Natural killer cell treated with Interleukin-12 subunit alpha and Interleukin-12 subunit beta and Interleukin-15 and Interleukin-18, amount 100 ng/mL, for 72 hours (primary cell): ENCODE results near the gene TOR4A. TPM values are rescaled to one million over a fixed set of nuclear protein-coding genes. Genes with fewer than 3 reads are reported as not detected.
"Not testable (repeated sequence)": the region's sequence is repeated elsewhere in the genome, so short reads cannot be mapped to it uniquely, and the experiment has no call there.

Experiments used
- ATAC-seq, 2 donors: fragments of 150-1000 bp; cut with Tn5 transposase in 1 of 2; sonication (Bioruptor Pico), chemical (Tn5 transposase) in 1 of 2; 2 replicates each; pipeline ENCODE4 v1.10.0; 2021
- DNase-seq: peaks from one replicate; pipeline ENCODE4 v3.0.0; 2022; ENCODE audit warnings: low spot score
- H3K27ac Mint-ChIP-seq, 2 donors: 1 replicate in 1 of 2; 2 replicates in 1 of 2; pipeline ENCODE4 v1.8.0; 2022; ENCODE audit warnings: mixed read lengths in 2 of 2, mild to moderate bottlenecking in 1 of 2, moderate library complexity in 1 of 2
- H3K27me3 Mint-ChIP-seq, 2 donors: 1 replicate in 1 of 2; 2 replicates in 1 of 2; pipeline ENCODE4 v1.8.0; 2022; ENCODE audit warnings: mixed read lengths in 2 of 2
- H3K36me3 Mint-ChIP-seq: one replicate; pipeline ENCODE4 v1.8.0; 2022; ENCODE audit warnings: mixed read lengths
- H3K4me1 Mint-ChIP-seq, 2 donors: 1 replicate in 1 of 2; 2 replicates in 1 of 2; pipeline ENCODE4 v1.8.0; 2022; ENCODE audit warnings: low read depth in 2 of 2, mixed read lengths in 2 of 2, mild to moderate bottlenecking in 1 of 2
- H3K4me3 Mint-ChIP-seq: one replicate; pipeline ENCODE4 v1.8.0; 2022; ENCODE audit warnings: mixed read lengths
- H3K9me3 Mint-ChIP-seq: 2 replicates; pipeline ENCODE4 v1.8.0; 2022; ENCODE audit warnings: mixed read lengths
- total RNA-seq, 2 donors: library from RNA; stranded (reverse); gene quantifications; one replicate each; pipeline ENCODE4 v1.2.3, GENCODE V29; 2022

The TOR4A gene
- total RNA-seq, 2 donors from 2014 or later: 31.1 to 38.4 TPM

DNA sequence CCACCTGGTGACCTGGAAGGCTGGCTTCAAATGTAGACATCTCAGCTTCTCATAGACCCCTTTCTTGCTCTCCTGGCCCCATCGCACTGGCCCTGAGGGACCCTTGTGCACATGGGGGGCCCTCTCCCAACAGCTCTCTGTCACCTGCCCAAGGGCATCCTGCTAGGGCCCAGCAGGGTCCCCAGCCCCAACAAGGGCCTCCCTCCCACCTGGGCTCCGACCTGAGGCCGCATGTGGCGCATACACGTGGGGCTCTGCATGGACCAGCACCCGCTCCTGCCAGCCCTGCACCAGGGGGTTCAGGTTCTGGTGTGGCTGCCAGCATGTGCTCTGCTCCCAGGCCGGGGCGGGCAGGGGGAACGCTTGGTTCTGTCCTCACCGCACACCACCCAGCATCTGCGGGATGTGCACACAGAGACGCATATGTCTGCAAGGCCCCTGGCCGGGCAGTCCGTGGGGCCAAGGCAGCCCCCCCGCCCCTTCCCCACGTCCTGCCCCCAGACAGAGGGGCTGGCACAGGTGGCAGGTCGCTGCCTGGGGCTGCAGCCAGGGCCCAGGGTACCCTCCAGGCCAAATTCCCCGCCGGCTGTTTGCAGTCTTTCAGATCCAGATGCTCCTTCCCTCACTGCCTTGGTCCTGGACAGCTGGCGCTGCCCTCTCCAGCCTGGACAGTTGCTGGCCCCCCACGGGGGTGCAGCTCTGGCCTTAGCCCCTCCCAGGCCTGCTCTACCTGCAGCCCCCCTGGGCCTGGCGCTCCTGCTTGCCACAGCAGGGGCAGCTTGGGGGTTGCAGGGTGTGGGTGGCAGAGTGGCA, 42.4 kb downstream of the TOR4A start:
- no peak for ATAC-seq
- no peaks in the 10 kb centered on the region for H3K9me3 Mint-ChIP-seq
- H3K27ac Mint-ChIP-seq: peak overlapping the region; percentile 14 to 50
- H3K4me1 Mint-ChIP-seq: peaks cover 0 to 7% of the 10 kb centered on the region in 2 donors
- no peak overlapping the region for H3K4me3 Mint-ChIP-seq
- no peaks in the 10 kb centered on the region for H3K27me3 Mint-ChIP-seq
- DNase-seq: no peak
- H3K36me3 Mint-ChIP-seq: no peaks in the 10 kb centered on the region

DNA sequence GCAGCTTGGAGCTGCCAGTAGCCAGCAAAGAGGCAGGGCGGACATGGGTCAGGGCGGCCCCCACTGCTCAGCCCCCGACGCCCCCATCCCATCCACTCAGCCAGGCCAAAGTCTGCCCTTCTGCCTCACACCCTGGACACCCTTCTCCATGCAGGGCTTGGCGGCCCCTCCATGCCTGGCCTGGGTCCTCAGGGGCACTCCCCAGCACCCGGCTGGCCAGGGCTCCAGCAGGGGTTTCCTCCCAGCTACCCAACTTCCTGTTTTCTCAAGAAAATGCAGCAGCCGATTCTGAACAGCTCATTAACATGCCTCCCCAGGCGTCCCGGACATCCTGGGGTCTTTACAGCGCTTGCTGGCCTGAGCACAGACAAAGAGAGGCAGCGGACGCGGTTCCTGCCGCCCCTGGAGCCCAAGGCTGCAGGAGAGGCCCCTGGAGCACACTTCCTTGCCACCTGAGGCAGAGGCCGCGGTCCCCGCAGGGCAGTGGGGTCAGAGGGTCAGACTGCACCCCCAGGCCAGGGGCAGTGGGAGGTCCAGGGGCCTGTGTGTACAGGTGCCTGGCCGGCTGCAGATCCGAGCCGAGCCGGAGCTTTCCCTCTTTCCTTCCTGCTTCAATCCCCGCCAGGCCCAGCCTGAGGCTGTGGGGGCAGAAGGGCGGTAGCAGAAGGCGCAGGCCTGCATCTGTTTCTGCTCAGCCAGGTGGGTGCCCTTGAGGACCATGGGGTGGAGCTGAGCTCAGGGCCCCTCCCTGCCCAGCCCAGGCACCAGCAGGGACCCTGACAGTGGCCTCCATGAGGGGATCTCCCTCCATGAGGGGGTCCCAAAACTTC, 43.2 kb downstream of the TOR4A start:
- Mint-ChIP-seq H3K4me3 (peak overlapping the region; percentile 52), H3K27me3 (no peaks in the 10 kb centered on the region), H3K4me1 (peaks cover 0 to 7% of the 10 kb centered on the region in 2 donors), H3K9me3 (no peaks in the 10 kb centered on the region), H3K36me3 (no peaks in the 10 kb centered on the region), H3K27ac (peak overlapping the region; percentile 14 to 50)
- ATAC-seq (peak; percentile 69 to 72), DNase-seq (no peak)

DNA sequence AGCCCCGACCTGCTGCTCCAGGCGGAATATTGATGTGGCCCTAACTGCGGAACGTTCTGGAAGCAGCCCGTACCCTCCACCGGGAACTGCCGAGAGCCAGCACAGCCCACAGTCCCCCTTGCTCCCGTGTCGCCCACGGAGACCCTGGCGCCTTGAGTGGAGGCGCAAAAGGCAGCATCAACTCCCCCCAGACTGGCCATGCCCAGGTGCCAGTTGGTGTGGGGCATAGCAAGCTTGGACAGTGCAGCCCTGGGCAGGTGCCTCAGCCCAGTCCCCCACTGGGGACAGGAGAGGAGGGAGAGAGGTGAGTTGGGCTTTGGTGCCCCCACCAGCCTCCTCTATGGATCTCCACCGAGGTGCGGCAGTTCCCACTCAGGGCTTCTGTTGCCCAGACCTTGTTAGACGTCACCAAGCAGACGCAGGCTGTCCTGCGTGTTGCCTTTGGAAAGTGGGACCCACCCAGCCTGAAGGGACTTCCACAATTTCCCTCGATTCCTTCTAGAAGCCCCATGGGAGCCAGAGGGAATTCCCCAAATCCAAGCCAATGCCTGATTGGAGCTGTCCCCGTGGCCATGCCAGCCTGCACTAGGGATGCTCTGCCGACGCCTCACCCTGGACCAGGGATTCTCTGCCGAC, 44.3 kb downstream of the TOR4A start:
- H3K36me3 Mint-ChIP-seq: peaks cover 3% of the 10 kb centered on the region
- ATAC-seq: no peak
- no peak overlapping the region for H3K27ac Mint-ChIP-seq
- no peak for DNase-seq
- H3K4me3 Mint-ChIP-seq: no peak overlapping the region
- peaks cover 0 to 5% of the 10 kb centered on the region in 2 donors for H3K27me3 Mint-ChIP-seq
- H3K9me3 Mint-ChIP-seq: no peaks in the 10 kb centered on the region
- H3K4me1 Mint-ChIP-seq: peaks cover 9 to 12% of the 10 kb centered on the region in 2 donors

DNA sequence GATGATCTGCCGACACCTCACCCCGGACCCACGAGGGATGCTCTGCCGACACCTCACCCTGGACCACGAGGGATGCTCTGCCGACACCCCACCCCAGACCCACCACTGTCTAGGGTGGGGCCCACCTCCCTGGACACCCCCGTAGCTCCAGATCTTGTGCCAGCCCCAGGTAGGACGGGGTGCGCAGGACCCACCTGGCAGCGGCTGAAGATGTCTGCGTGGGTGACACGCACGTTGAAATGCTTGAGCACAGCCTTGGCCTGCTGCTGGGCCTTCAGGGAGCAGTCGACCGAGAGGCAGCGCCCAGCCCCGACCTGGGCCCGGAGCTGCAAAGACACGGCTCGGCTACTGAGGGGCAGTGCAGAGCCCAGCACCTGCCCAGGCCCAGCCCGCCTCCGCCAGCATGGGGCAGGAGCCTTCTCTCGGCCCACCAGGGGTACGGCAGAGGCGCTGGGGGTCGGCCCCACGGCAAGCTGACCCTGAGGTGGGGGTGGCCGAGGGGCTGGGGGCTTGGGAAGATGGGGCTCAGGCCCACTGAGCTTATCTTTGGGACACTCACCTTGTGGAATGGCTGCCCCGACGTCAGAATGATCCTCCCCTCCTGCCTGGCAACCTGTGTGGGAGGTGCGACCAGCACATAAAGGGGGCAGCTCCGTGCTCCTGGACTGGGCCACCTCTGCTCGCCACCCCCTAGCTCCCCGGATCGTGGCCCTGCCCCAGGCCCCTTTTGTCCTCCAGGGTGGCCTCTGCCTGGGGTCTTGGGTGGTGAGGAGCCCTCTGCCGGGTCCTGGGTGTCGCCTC, 46.2 kb downstream of the TOR4A start:
- Mint-ChIP-seq H3K27me3 (peaks cover 0 to 6% of the 10 kb centered on the region in 2 donors), H3K4me1 (peaks cover 18 to 19% of the 10 kb centered on the region in 2 donors), H3K36me3 (peaks cover 9% of the 10 kb centered on the region), H3K27ac (no peak overlapping the region), H3K9me3 (peaks cover 5% of the 10 kb centered on the region), H3K4me3 (no peak overlapping the region)
- ATAC-seq (no peak), DNase-seq (no peak)

DNA sequence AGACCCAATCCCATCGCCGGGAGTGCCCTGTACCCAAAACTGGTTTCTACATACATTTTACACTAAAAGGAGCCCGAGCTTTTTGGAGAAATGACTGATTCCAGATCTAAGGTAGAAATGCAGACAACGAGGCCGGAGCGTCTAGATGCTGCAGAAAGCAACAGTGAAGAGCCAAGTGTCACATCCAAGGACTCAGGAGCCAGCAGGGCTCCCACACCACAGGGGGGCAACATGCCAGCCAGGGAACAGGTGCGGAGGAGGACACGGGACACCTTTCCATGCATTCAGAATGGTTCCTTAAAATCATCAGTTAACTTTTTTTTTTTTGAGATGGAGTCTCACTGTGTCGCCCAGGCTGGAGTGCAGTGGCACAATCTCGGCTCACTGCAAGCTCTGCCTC, 47.6 kb downstream of the TOR4A start:
- H3K9me3 Mint-ChIP-seq: peaks cover 9% of the 10 kb centered on the region

DNA sequence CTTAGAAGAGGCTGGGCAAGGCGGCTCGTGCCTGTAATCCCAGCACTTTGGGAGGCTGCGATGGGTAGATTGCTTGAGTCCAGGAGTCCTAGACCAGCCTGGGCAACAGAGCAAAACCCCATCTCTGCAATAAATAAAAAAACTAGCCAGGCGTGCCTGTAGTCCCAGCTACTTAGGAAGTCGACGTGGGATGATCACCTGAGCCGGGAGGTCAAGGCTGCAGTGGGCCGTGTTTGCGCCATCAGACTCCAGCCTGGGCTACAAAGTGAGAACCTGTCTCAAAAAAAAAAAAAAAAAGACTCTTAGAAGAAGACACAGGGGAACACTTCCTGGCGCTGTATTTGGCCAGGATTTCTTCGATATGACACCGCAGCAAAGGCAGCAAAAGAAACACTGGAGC, 48.3 kb downstream of the TOR4A start:
- peaks cover 16 to 19% of the 10 kb centered on the region in 2 donors for H3K4me1 Mint-ChIP-seq

More for the DNA sequence above, 47.6 kb downstream of the TOR4A start:
- Mint-ChIP-seq H3K27ac (no peak overlapping the region), H3K4me1 (peaks cover 19% of the 10 kb centered on the region in 2 donors), H3K36me3 (peaks cover 12% of the 10 kb centered on the region), H3K27me3 (peaks cover 0 to 6% of the 10 kb centered on the region in 2 donors), H3K4me3 (no peak overlapping the region)
- DNase-seq (no peak), ATAC-seq (no peak)

DNA sequence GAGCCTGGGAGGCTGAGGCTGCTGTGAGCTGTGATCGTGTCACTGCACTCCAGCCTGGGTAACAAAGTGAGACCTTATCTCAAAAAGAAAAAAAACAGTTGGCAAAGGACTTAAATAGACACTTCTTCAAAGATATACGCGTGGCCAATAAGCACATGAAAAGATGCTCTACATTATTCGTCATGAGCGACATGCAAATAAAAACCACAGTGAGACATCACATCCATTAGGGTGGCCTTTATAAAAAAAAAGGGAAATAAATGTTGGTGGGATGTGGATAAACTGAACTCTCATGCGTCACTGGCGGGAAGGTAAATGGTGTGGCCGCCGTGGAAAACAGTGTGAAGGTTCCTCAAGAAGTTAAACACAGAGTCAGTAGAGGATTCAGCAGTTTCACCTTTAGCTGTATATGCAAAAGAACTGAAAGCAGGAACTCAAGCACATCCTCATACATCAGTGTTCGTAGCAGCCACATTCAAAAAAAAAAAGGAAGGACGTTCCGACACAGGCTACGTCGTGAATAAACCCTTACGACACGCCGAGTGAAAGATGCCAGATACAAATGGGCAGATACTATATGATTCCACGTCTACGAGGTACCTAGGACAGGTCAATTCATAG, 49.0 kb downstream of the TOR4A start:
- H3K9me3 Mint-ChIP-seq: peaks cover 11% of the 10 kb centered on the region
- peak overlapping the region; percentile 76 to 88 for H3K27ac Mint-ChIP-seq
- peaks cover 16% of the 10 kb centered on the region for H3K36me3 Mint-ChIP-seq
- peaks cover 16 to 19% of the 10 kb centered on the region in 2 donors for H3K4me1 Mint-ChIP-seq
- DNase-seq: no peak
- H3K4me3 Mint-ChIP-seq: peak overlapping the region; percentile 75
- H3K27me3 Mint-ChIP-seq: peaks cover 0 to 6% of the 10 kb centered on the region in 2 donors
- peak; percentile 73 to 76 for ATAC-seq

More for the DNA sequence above, 48.3 kb downstream of the TOR4A start:
- ATAC-seq: no peak
- Mint-ChIP-seq H3K27ac (peak overlapping the region; percentile 76 to 88), H3K27me3 (peaks cover 0 to 6% of the 10 kb centered on the region in 2 donors), H3K36me3 (peaks cover 16% of the 10 kb centered on the region), H3K9me3 (peaks cover 11% of the 10 kb centered on the region), H3K4me3 (no peak overlapping the region)
- no peak for DNase-seq

DNA sequence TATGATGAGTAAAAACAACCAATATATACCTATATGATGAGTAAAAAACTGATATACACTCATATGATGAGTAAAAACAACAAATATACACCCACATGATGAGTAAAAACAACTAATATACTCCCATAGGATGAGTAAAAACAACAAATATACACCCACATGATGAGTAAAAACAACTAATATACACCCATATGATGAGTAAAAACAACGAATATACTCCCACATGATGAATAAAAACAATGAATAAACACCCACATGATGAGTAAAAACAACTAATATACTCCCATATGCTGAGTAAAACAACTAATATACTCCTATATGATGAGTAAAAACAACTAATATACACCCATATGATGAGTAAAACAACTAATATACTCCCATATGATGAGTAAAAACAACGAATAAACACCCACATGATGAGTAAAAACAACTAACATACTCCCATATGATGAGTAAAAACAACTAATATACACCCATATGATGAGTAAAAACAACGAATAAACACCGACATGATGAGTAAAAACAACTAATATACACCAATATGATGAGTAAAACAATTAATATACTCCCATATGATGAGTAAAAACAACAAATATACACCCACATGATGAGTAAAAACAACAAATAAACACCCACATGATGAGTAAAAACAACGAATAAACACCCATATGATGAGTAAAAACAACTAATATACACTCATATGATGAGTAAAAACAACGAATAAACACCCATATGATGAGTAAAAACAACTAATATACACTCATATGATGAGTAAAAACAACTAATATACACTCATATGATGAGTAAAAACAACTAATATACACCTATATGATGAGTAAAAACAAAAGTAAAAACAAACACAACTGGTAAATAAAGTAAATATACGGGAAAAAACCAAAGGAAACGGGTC, 50.4 kb downstream of the TOR4A start:
- not testable (repeated sequence) for DNase-seq, H3K4me3 Mint-ChIP-seq, H3K27me3 Mint-ChIP-seq, ATAC-seq
- Mint-ChIP-seq H3K9me3 (peaks cover 11% of the 10 kb centered on the region), H3K36me3 (peaks cover 16% of the 10 kb centered on the region), H3K27ac (peak overlapping the region; percentile 76 to 88), H3K4me1 (peaks cover 16 to 19% of the 10 kb centered on the region in 2 donors)

DNA sequence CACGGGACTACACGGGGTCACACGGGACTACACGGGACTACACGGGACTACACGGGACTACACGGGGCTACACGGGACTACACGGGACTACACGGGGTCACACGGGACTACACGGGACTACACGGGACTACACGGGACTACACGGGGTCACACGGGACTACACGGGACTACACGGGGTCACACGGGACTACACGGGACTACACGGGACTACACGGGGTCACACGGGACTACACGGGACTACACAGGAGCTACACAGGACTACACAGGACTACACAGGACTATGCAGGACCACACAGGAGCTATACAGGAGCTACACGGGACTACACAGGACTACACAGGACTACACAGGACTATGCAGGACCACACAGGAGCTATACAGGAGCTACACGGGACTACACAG, 52.1 kb downstream of the TOR4A start:
- ATAC-seq, DNase-seq, H3K4me3 Mint-ChIP-seq, H3K27me3 Mint-ChIP-seq: not testable (repeated sequence)
- peaks cover 11% of the 10 kb centered on the region for H3K9me3 Mint-ChIP-seq
- H3K36me3 Mint-ChIP-seq: peaks cover 16% of the 10 kb centered on the region
- peaks cover 16 to 19% of the 10 kb centered on the region in 2 donors for H3K4me1 Mint-ChIP-seq
- H3K27ac Mint-ChIP-seq: peak overlapping the region; percentile 14 to 66

DNA sequence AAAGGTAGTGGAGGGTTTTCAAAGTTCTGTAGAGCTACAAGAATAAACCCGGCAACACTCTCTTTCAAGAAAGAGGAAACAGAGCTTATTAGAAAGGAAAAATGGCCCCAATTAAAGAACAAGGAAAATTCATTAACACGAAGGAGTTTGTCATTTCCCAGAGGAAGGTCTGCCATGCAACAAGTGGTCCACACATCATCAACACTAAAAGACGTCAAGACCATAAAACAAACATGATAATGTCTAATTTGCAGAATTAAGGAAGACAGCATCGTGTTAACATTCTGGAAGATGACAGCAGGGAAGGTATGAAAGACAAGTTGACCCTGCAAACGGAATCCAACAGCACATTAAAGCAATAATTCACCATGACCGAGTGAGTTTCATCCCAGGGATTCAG, 53.2 kb downstream of the TOR4A start:
- peaks cover 11% of the 10 kb centered on the region for H3K9me3 Mint-ChIP-seq
- H3K4me3 Mint-ChIP-seq: no peak overlapping the region
- peak overlapping the region; percentile 14 to 66 for H3K27ac Mint-ChIP-seq
- peaks cover 16% of the 10 kb centered on the region for H3K36me3 Mint-ChIP-seq
- H3K27me3 Mint-ChIP-seq: peaks cover 0 to 6% of the 10 kb centered on the region in 2 donors
- H3K4me1 Mint-ChIP-seq: peaks cover 16 to 19% of the 10 kb centered on the region in 2 donors
- ATAC-seq: no peak
- DNase-seq: no peak

DNA sequence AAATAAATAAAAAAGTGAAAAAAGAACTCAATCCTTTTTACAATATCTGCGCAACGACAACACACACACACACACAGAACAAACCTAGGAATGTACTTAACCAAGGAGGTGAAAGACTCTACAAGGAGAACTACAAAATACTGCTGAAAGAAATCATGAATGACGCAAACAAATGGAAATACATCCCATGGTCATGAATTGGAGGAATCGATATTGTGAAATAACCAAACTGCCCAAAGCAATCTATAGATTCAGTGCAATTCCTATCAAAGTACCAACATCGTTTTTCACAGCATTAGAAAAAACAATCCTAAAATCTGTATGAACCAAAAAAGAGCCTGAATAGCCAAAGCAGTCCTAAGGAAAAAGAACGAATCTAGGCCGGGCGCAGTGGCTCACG, 54.4 kb downstream of the TOR4A start:
- Mint-ChIP-seq H3K27ac (no peak overlapping the region), H3K27me3 (no peaks in the 10 kb centered on the region), H3K4me3 (no peak overlapping the region), H3K9me3 (peaks cover 11% of the 10 kb centered on the region), H3K4me1 (peaks cover 9% of the 10 kb centered on the region in 2 donors), H3K36me3 (peaks cover 12% of the 10 kb centered on the region)
- ATAC-seq (no peak), DNase-seq (no peak)
